ENCODE data around the gene FCRL6. TPM values are rescaled to one million over a fixed set of nuclear protein-coding genes. Genes with fewer than 3 reads are reported as not detected.

FCRL6 gene, protein sequence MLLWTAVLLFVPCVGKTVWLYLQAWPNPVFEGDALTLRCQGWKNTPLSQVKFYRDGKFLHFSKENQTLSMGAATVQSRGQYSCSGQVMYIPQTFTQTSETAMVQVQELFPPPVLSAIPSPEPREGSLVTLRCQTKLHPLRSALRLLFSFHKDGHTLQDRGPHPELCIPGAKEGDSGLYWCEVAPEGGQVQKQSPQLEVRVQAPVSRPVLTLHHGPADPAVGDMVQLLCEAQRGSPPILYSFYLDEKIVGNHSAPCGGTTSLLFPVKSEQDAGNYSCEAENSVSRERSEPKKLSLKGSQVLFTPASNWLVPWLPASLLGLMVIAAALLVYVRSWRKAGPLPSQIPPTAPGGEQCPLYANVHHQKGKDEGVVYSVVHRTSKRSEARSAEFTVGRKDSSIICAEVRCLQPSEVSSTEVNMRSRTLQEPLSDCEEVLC
- total RNA-seq = not detected in 2 replicates

DNA sequence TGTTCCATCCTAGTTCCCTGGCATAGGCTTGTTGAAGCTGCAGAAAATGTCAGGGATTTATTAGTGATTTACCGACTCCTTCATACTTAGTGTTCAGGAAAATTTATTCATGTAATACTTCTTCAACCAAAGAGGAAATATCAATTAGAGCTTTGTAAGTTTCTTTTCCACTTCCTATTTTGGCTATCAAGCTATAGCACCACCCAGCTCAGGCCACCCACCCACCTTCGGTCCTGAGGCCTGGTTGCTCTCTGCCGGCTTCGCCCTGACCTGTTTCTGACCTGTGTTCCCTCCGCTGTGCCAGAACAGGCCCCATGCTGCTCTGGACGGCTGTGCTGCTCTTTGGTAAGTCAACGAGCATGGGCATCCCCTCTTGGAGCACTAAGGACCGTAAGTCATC lies at the start of gene FCRL6:
TSS of gene FCRL6 (plus strand) at position 250 of the 400 bp plus-strand sequence. CDS start at position 315, 65 bp downstream.

DNA sequence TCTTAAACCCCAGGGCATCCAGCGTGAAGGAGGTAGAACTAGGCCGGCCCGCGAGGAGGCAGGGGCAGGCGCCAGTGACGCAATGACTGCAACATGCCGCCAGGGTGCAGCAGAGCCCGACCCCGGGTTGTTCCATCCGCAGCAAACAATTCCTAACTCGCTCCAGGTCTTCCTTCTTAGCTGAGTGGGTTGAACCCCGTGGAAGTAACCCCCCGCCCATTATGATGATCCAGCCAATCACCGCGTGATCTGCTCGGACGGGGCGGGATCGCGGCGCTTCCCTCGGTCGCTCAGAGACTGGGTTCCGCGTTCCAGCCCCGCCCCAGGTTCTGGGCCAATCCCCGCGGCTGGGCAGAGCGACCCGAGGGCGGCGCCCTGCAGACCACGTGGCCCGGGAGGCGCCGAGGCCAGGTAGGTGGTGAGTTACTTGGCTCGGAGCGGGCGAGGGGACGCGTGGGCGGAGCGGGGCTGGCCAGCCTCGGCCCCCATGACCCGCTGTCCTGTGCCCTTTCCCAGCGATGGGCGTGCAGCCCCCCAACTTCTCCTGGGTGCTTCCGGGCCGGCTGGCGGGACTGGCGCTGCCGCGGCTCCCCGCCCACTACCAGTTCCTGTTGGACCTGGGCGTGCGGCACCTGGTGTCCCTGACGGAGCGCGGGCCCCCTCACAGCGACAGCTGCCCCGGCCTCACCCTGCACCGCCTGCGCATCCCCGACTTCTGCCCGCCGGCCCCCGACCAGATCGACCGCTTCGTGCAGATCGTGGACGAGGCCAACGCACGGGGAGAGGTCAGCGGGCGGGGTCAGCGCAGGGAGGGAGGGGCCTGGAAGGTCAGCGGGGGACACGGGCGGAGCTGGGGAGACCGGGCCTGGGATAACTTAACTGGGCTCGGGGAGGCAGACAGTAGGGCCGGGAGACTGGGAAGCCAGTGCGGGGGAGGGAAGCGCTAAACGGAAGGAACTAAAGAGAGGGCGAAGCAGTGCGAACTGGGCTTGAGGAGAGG lies 21.3 kb upstream of the FCRL6 start, which contains the start of gene DUSP23:
TSS of gene DUSP23 (plus strand) at position 380 of the 1,000 bp plus-strand sequence. CDS start at position 519, 139 bp downstream.

DNA sequence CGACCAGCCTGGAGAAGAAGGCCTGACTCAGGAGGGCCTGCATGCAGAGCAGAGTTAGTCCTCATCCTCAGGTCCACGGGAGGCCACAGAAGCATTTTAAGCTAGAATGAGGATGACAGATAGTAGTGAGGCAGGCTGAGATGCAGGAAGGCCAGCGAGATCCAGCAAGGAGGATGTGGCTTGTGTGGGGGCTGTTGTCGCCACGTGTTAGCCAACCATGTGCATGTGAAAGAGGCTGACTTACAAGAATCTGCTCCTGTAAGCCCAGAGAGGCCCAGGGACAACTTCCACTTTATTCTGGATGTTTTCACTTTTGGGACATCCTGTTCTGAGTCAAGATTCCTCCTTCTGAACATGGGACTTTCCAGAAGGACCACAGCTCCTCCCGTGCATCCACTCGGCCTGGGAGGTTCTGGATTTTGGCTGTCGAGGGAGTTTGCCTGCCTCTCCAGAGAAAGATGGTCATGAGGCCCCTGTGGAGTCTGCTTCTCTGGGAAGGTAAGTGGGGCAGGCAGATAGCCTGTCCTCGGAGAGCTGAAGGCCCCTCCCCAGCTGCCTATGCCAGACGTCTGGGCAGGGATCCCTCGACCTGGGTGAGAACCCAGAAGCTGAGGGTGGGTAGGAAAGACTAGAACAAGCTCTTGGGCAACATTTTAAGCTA lies 24.4 kb downstream of the FCRL6 start, which contains the start of gene SLAMF8:
TSS of gene SLAMF8 (plus strand) at position 433 of the 661 bp plus-strand sequence. CDS start at position 459, 26 bp downstream.

DNA sequence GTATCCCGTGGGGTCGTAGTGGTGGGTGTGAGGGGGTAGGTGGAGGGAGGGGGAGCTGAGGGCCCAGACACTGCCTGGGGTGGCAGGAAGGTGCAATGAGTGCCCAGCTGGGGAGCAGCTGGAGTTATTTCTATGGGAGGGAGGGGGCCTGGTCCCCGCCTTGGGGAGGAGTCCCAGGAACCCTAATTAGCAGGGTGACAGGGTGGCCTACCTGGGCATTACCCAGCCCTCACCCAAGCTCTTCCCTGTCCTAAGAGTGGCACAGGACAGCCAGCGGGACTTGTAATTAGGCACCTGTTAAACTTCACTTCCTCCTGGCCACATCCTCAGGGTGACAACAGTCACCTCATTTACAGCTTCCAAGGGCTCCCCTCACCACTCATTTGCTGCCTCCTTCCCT lies 60.4 kb downstream of the FCRL6 start, which contains the start of gene VSIG8:
TSS of gene VSIG8 (minus strand) at position 101 of the 400 bp plus-strand sequence. CDS start 136 bp downstream, outside the sequence.

Other genes starting within 250 kb of the FCRL6 start
- gene APCS, start 214.5 kb upstream of the FCRL6 start, total RNA-seq = not detected in 2 replicates
- not detected in 2 replicates for gene CRP, start 87.8 kb upstream of the FCRL6 start, total RNA-seq
- 25.3 and 36.5 TPM in 2 replicates for gene DUSP23, start 21.4 kb upstream of the FCRL6 start, total RNA-seq
- not detected in 2 replicates for gene SLAMF8, start 24.5 kb downstream of the FCRL6 start, total RNA-seq
- gene VSIG8, start 60.3 kb downstream of the FCRL6 start, total RNA-seq = not detected in 2 replicates
- 0.30 and 0.84 TPM in 2 replicates for gene CFAP45, start 97.8 kb downstream of the FCRL6 start, total RNA-seq
- gene TAGLN2, start 123.1 kb downstream of the FCRL6 start, total RNA-seq = 552 and 717 TPM in 2 replicates
- gene IGSF9, start 143.3 kb downstream of the FCRL6 start, total RNA-seq = under 0.01 and 0.17 TPM in 2 replicates
- gene SLAMF9, start 151.9 kb downstream of the FCRL6 start, total RNA-seq = not detected in 2 replicates
- 2.2 and 2.4 TPM in 2 replicates for gene PIGM, start 229.6 kb downstream of the FCRL6 start, total RNA-seq